Parathyroid adenoma (tissue), 2 donors: Measurements from ENCODE around the gene TSPAN17.

Experiments
- H2AFZ ChIP-seq: fragments of 300-600 bp; sonication (generic); one replicate; pipeline ENCODE4 v1.7.0; 2017; ENCODE audit warnings: antibody characterized with exemption, mild to moderate bottlenecking
- H3K27ac ChIP-seq: fragments of 300-600 bp; sonication (generic); one replicate; pipeline ENCODE4 v1.7.0; 2017
- H3K27me3 ChIP-seq: fragments of 300-600 bp; sonication (generic); one replicate; pipeline ENCODE4 v1.7.0; 2017; ENCODE audit warnings: low read length; ENCODE audit not compliant: control insufficient read depth, insufficient read depth
- H3K36me3 ChIP-seq: fragments of 300-600 bp; sonication (generic); one replicate; pipeline ENCODE4 v1.7.0; 2017; ENCODE audit warnings: low read length; ENCODE audit not compliant: control insufficient read depth, insufficient read depth
- H3K4me1 ChIP-seq: fragments of 300-600 bp; sonication (generic); one replicate; pipeline ENCODE4 v1.7.0; 2017; ENCODE audit warnings: control low read depth
- H3K4me2 ChIP-seq: fragments of 300-600 bp; sonication (generic); one replicate; pipeline ENCODE4 v1.7.0; 2017; ENCODE audit warnings: low read length
- H3K4me3 ChIP-seq: fragments of 300-600 bp; sonication (generic); one replicate; pipeline ENCODE4 v1.7.0; 2017; ENCODE audit warnings: low read depth, low read length
- H3K79me2 ChIP-seq: fragments of 300-600 bp; sonication (generic); one replicate; pipeline ENCODE4 v1.7.0; 2017; ENCODE audit warnings: control low read depth
- H3K9ac ChIP-seq: fragments of 300-600 bp; sonication (generic); one replicate; pipeline ENCODE4 v1.7.0; 2017; ENCODE audit warnings: mild to moderate bottlenecking
- H3K9me3 ChIP-seq: fragments of 300-600 bp; sonication (generic); one replicate; pipeline ENCODE4 v1.7.0; 2017; ENCODE audit warnings: low read length; ENCODE audit not compliant: control insufficient read depth
- CTCF ChIP-seq: fragments of 300-600 bp; sonication (generic); IDR thresholded peaks from one replicate; pipeline ENCODE4 v1.7.0; 2017; ENCODE audit warnings: antibody characterized with exemption, mild to moderate bottlenecking
- donor health status: primary hyperparathyroidism.

The TSPAN17 gene

GRCh38 chr5:176625966-176626875, 21.1 kb upstream of the TSPAN17 start:
- H3K4me1 ChIP-seq, result peaks cover 9% of the 10 kb centered on the region
- peak overlapping the region; percentile 42 for H2AFZ ChIP-seq
- TF ChIP-seq CTCF, result no peak
- no peaks in the 10 kb centered on the region for H3K36me3 ChIP-seq
- no peaks in the 10 kb centered on the region for H3K9me3 ChIP-seq
- peaks cover 5% of the 10 kb centered on the region for H3K27me3 ChIP-seq
- no peaks in the 10 kb centered on the region for H3K79me2 ChIP-seq
- no peak overlapping the region for H3K4me2 ChIP-seq
- no peak overlapping the region for H3K4me3 ChIP-seq
- H3K9ac ChIP-seq, result no peak overlapping the region
- no peak overlapping the region for H3K27ac ChIP-seq

- H3K4me1 ChIP-seq, result peaks cover 9% of the 10 kb centered on the region
- H2AFZ ChIP-seq, result no peak overlapping the region
- H3K4me2 ChIP-seq, result no peak overlapping the region
- no peaks in the 10 kb centered on the region for H3K9me3 ChIP-seq
- H3K4me3 ChIP-seq, result no peak overlapping the region
- no peak overlapping the region for H3K27ac ChIP-seq
- H3K36me3 ChIP-seq, result no peaks in the 10 kb centered on the region
- H3K9ac ChIP-seq, result no peak overlapping the region
- H3K27me3 ChIP-seq, result peaks cover 5% of the 10 kb centered on the region
- no peaks in the 10 kb centered on the region for H3K79me2 ChIP-seq
- no peak for TF ChIP-seq CTCF
These were observed 20.4 kb upstream of the TSPAN17 start for GRCh38 chr5:176626876-176627236.

- no peak overlapping the region for H3K9ac ChIP-seq
- no peak for TF ChIP-seq CTCF
- peaks cover 5% of the 10 kb centered on the region for H3K27me3 ChIP-seq
These were observed 19.7 kb upstream of the TSPAN17 start for GRCh38 chr5:176627582-176627981.

GRCh38 chr5:176628406-176629228, 18.7 kb upstream of the TSPAN17 start:
- Histone ChIP-seq H3K27ac (no peak overlapping the region), H3K9me3 (no peaks in the 10 kb centered on the region), H3K4me2 (no peak overlapping the region), H3K79me2 (no peaks in the 10 kb centered on the region), H3K36me3 (no peaks in the 10 kb centered on the region), H2AFZ (no peak overlapping the region), H3K9ac (no peak overlapping the region), H3K27me3 (peaks cover 5% of the 10 kb centered on the region), H3K4me3 (no peak overlapping the region), H3K4me1 (peaks cover 9% of the 10 kb centered on the region)
- no peak for TF ChIP-seq CTCF

More at GRCh38 chr5:176627582-176627981, 19.7 kb upstream of the TSPAN17 start:
- H3K27ac ChIP-seq, result no peak overlapping the region
- no peak overlapping the region for H3K4me3 ChIP-seq
- peaks cover 9% of the 10 kb centered on the region for H3K4me1 ChIP-seq
- H3K36me3 ChIP-seq, result no peaks in the 10 kb centered on the region
- no peak overlapping the region for H3K4me2 ChIP-seq
- H2AFZ ChIP-seq, result no peak overlapping the region
- H3K9me3 ChIP-seq, result no peaks in the 10 kb centered on the region
- H3K79me2 ChIP-seq, result no peaks in the 10 kb centered on the region
